Measurements from ENCODE around the gene CD244. TPM values are rescaled to one million over a fixed set of nuclear protein-coding genes. Genes with fewer than 3 reads are reported as not detected.

Gene CD244
- total RNA-seq, 4 donors from 2014 or later: 0.80 to 2.8 (median 1.3) TPM; not detected in 1

DNA sequence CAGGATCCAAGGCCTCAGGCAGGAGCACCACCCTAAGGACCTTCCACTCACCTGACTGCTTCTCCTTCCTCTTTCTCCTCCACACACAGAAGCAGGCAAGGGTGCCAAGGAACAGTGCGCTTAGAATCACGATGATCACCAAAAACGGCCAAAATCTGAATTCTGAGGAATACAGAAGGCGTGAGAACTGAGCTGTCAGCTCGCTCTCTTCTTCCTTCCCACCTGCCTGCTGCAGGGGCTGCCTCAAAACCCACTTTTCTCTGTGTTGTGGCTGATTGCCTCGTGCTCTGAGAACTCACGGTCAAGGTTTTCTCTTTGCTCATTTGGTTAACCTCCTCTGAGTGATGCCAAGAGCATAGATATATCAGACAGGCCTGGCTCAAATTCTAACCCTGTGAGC, 23.8 kb downstream of the CD244 start:
- peak overlapping the region in 2 of 4 donors; percentile 31 to 81 for H3K27ac ChIP-seq
- TF ChIP-seq POLR2A (IDR thresholded peaks at IDR 0.05): no peak
- TF ChIP-seq, protein P1, sequence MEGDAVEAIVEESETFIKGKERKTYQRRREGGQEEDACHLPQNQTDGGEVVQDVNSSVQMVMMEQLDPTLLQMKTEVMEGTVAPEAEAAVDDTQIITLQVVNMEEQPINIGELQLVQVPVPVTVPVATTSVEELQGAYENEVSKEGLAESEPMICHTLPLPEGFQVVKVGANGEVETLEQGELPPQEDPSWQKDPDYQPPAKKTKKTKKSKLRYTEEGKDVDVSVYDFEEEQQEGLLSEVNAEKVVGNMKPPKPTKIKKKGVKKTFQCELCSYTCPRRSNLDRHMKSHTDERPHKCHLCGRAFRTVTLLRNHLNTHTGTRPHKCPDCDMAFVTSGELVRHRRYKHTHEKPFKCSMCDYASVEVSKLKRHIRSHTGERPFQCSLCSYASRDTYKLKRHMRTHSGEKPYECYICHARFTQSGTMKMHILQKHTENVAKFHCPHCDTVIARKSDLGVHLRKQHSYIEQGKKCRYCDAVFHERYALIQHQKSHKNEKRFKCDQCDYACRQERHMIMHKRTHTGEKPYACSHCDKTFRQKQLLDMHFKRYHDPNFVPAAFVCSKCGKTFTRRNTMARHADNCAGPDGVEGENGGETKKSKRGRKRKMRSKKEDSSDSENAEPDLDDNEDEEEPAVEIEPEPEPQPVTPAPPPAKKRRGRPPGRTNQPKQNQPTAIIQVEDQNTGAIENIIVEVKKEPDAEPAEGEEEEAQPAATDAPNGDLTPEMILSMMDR (IDR thresholded peaks at IDR 0.05): no peak
- DNase-seq: no peak
- no peaks in the 10 kb centered on the region for H3K27me3 ChIP-seq
- no peak overlapping the region for H3K4me3 ChIP-seq
- no peaks in the 10 kb centered on the region for H3K36me3 ChIP-seq
- peaks cover 0 to 21% (median 16%) of the 10 kb centered on the region in 4 donors for H3K4me1 ChIP-seq
- H3K9me3 ChIP-seq: no peaks in the 10 kb centered on the region

DNA sequence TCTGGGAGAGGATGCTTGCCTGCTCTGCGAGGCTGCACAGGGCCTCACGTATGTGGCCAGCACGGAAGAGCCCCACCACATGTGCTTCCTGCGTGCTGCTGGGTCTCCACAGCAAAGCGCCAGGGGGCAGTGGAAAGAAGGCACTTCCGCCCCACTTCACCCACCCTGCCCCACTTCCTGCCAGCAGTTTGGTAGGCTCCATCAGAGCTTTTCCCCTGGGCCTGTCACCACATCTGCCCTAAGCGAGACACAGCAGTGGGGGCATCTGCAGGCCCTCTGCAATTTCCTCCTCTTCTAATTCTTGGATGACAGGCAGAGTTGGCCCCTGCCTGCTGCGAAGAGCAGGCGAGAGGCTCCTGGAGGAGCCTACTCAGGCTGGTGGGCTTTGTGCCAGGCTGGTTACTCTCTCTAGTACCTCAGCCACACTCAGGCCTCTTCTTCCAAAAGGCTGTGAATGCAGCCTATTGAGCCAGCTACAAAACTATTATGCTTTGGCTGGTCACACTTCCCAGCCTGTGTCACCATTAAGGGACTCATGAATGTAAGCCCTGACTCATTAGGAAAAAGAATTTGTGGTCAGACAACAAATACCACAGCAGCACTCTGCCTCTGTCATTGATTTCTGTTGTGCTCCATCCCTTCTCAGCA, 25.0 kb downstream of the CD244 start:
- Histone ChIP-seq H3K36me3 (no peaks in the 10 kb centered on the region), H3K4me3 (peak overlapping the region in 1 of 4 donors; percentile 7), H3K4me1 (peaks cover 0 to 21% (median 16%) of the 10 kb centered on the region in 4 donors), H3K27me3 (no peaks in the 10 kb centered on the region), H3K9me3 (no peaks in the 10 kb centered on the region), H3K27ac (peak overlapping the region; percentile 55 to 81 (median 69))
- TF ChIP-seq, protein P1 (IDR thresholded peaks at IDR 0.05): peak in 4 of 6 experiments; percentile 14 to 46 (median 26)
- TF ChIP-seq POLR2A (IDR thresholded peaks at IDR 0.05): no peak
- peak; percentile 55 to 94 (median 87) for DNase-seq

DNA sequence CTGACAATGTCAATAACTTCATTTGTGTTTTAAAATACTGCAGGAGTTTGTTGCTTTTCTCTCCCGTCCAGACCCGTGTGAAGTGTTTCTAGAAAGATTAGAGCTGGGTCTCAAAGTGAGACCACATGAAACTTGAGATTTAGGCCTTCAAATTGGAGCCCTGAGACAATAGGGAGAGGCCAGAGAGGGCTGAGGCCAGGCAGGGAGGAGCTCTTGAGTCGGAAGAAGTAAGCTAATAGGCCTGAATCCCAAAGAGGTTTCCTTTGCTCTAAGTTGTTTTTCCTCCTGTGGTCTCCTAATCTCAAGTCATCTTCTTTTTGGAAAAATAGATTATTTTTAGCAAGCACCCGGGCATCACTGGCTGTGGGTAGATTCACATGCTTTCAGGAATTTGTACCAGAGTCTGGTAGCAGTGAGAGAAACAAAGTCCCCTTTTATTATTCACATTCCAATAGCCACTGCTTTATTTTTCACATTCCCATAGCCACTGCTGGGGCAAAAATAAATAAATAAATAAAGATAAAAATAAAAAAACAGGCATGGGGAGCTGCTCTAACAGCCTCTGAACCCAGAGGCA, 25.6 kb downstream of the CD244 start:
- DNase-seq: no peak
- peaks cover 0 to 21% (median 16%) of the 10 kb centered on the region in 4 donors for H3K4me1 ChIP-seq
- H3K36me3 ChIP-seq: no peaks in the 10 kb centered on the region
- H3K27me3 ChIP-seq: no peaks in the 10 kb centered on the region
- TF ChIP-seq, protein P1 (IDR thresholded peaks at IDR 0.05): no peak
- no peak for TF ChIP-seq POLR2A (IDR thresholded peaks at IDR 0.05)
- no peaks in the 10 kb centered on the region for H3K9me3 ChIP-seq
- peak overlapping the region; percentile 16 to 81 (median 43) for H3K27ac ChIP-seq
- H3K4me3 ChIP-seq: no peak overlapping the region

DNA sequence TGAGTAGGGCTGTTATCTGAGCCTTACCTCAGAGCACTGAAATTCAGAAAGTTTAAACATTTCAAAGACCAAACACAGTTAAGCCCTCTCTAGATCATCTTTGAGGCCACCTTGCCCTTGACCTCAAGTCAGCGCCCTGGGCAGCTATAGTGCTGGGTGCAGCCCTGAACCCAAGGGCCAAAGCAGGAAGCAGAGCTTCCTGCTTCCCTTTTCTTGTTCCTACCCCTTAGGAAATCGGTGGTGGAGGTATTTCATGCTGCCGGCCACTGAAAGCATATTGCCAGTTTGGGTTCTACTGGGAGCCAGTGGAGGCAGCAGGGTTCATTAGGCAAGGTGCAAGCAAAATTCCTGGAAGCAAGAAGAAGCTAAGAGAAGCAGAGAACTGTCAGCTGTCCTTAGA, 26.1 kb downstream of the CD244 start:
- Histone ChIP-seq H3K4me1 (peaks cover 0 to 21% (median 16%) of the 10 kb centered on the region in 4 donors), H3K36me3 (no peaks in the 10 kb centered on the region), H3K27me3 (no peaks in the 10 kb centered on the region), H3K4me3 (no peak overlapping the region), H3K27ac (peak overlapping the region in 2 of 4 donors; percentile 31 to 81), H3K9me3 (no peaks in the 10 kb centered on the region)
- no peak for DNase-seq
- TF ChIP-seq, protein P1 (IDR thresholded peaks at IDR 0.05): no peak
- no peak for TF ChIP-seq POLR2A (IDR thresholded peaks at IDR 0.05)

DNA sequence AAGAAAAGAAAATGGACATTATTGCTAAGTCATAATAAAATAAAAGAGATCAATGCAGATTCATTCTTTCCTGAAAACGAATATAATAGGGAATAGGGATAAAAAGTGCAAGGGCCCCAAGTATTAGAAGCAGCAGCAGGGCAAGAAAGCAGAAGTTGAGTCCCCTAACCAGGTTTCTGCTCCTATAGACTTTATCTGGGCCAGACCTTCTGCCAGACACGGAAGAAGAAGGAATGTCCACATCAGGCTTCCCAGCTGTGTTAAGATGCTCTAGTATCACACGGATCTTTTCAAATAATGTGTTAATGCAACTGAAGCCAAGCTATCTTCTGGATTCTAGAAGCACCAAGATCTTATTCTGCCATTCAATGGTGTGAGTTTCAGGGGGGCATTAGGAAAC, 26.9 kb downstream of the CD244 start:
- Histone ChIP-seq H3K9me3 (no peaks in the 10 kb centered on the region), H3K4me3 (no peak overlapping the region), H3K27me3 (no peaks in the 10 kb centered on the region), H3K4me1 (peaks cover 0 to 21% (median 16%) of the 10 kb centered on the region in 4 donors), H3K27ac (no peak overlapping the region), H3K36me3 (no peaks in the 10 kb centered on the region)
- no peak for TF ChIP-seq POLR2A (IDR thresholded peaks at IDR 0.05)
- TF ChIP-seq, protein P1 (IDR thresholded peaks at IDR 0.05): no peak
- no peak for DNase-seq
